HEK293 (cell line): ENCODE measurements around the gene ISCU.
A peak's percentile ranks its signal among the peaks of the same experiment; 100 is the strongest.

Source experiments
- CTCF ChIA-PET: fragments of 350-600 bp; formaldehyde crosslinking; extraction: SDS; loops from one replicate; lab custom pipeline; 2021; ENCODE audit warnings: antibody characterized with exemption; lab: Yijun Ruan, JAX
- POLR2A ChIA-PET: fragments of 300-600 bp; formaldehyde crosslinking; extraction: SDS; loops from one replicate; lab custom pipeline; 2020; ENCODE audit warnings: antibody characterized with exemption, inconsistent platforms; lab: Yijun Ruan, JAX
- H3K27ac ChIP-seq: fragments of 200-500 bp; sonication (Bioruptor generic); 2 replicates; pipeline ENCODE4 v1.5.1; 2014; ENCODE audit warnings: low read depth, low read length, control low read depth, inconsistent platforms; ENCODE audit errors: extremely low read depth
- H3K36me3 ChIP-seq, 2 experiments: fragments of 200-500 bp in 1 of 2; sonication (Bioruptor generic) in 1 of 2; 1 replicate in 1 of 2; 2 replicates in 1 of 2; pipeline ENCODE4 v1.5.1; 2014 to 2017; ENCODE audit warnings: inconsistent platforms in 2 of 2, low read length in 2 of 2; ENCODE audit not compliant: control insufficient read depth in 2 of 2, insufficient read depth in 1 of 2
- H3K4me1 ChIP-seq: fragments of 200-500 bp; sonication (Bioruptor generic); 2 replicates; pipeline ENCODE4 v1.5.1; 2014; ENCODE audit warnings: mild to moderate bottlenecking, low read length, inconsistent platforms; ENCODE audit not compliant: control insufficient read depth, insufficient read depth
- H3K4me3 ChIP-seq: 2 replicates; pipeline ENCODE4 v1.5.1; 2011; ENCODE audit warnings: low read depth, mild to moderate bottlenecking, control low read depth, low read length, moderate library complexity
- H3K9me3 ChIP-seq: fragments of 200-500 bp; sonication (Bioruptor generic); 2 replicates; pipeline ENCODE4 v1.5.1; 2014; ENCODE audit warnings: low read depth, low read length, inconsistent platforms; ENCODE audit not compliant: control insufficient read depth, insufficient read depth
- BCL11B ChIP-seq: fragments of 450-650 bp; formaldehyde crosslinking; IDR thresholded peaks from 2 replicates; pipeline ENCODE4 v1.5.1; 2016; ENCODE audit warnings: low read depth, missing biosample characterization, missing genetic modification characterization
- GLI2 ChIP-seq: fragments of 450-650 bp; formaldehyde crosslinking; IDR thresholded peaks from 2 replicates; pipeline ENCODE4; 2017; ENCODE audit warnings: missing biosample characterization, missing genetic modification characterization, low read depth, borderline replicate concordance
- PRDM1 ChIP-seq: fragments of 450-650 bp; formaldehyde crosslinking; IDR thresholded peaks from 2 replicates; pipeline ENCODE4; 2016; ENCODE audit warnings: missing biosample characterization, missing genetic modification characterization
- ZBTB21 ChIP-seq: fragments of 450-650 bp; formaldehyde crosslinking; IDR thresholded peaks from 2 replicates; pipeline ENCODE4 v1.5.1; 2017; ENCODE audit warnings: missing biosample characterization, missing genetic modification characterization
- ZNF146 ChIP-seq: fragments of 450-650 bp; formaldehyde crosslinking; IDR thresholded peaks from 2 replicates; pipeline ENCODE4 v1.5.1; 2016; ENCODE audit warnings: missing biosample characterization, missing genetic modification characterization
- ZNF394 ChIP-seq: fragments of 450-650 bp; formaldehyde crosslinking; IDR thresholded peaks from 2 replicates; pipeline ENCODE4 v1.5.1; 2016; ENCODE audit warnings: missing biosample characterization, missing genetic modification characterization, mild to moderate bottlenecking, moderate library complexity, borderline replicate concordance
- ZNF626 ChIP-seq: fragments of 450-650 bp; sonication (Bioruptor Pico); formaldehyde crosslinking; IDR thresholded peaks from 2 replicates; pipeline ENCODE4 v1.5.1; 2018; ENCODE audit warnings: missing biosample characterization, missing genetic modification characterization, inconsistent platforms
- ZSCAN16 ChIP-seq: fragments of 450-650 bp; formaldehyde crosslinking; IDR thresholded peaks from 2 replicates; pipeline ENCODE4 v1.5.1; 2016; ENCODE audit warnings: missing biosample characterization, missing genetic modification characterization
- TF ChIP-seq, protein P1 (sequence below): fragments of 450-650 bp; formaldehyde crosslinking; IDR thresholded peaks from 2 replicates; pipeline ENCODE4 v1.5.1; 2017; ENCODE audit warnings: missing biosample characterization, mild to moderate bottlenecking, missing genetic modification characterization, moderate library complexity
- TF ChIP-seq, protein P2 (sequence below): fragments of 450-650 bp; formaldehyde crosslinking; conservative IDR thresholded peaks from 2 replicates; pipeline ENCODE4 v1.5.1; 2016; ENCODE audit warnings: low read depth, missing biosample characterization, missing genetic modification characterization
- TF ChIP-seq, protein P3 (sequence below): fragments of 450-650 bp; formaldehyde crosslinking; IDR thresholded peaks from 2 replicates; pipeline ENCODE4 v1.5.1; 2016; ENCODE audit warnings: missing biosample characterization, missing genetic modification characterization, borderline replicate concordance
- TF ChIP-seq, protein P4 (sequence below): fragments of 450-650 bp; formaldehyde crosslinking; IDR thresholded peaks from 2 replicates; pipeline ENCODE4 v1.5.0; 2017; ENCODE audit warnings: missing biosample characterization, missing genetic modification characterization, borderline replicate concordance
- TF ChIP-seq, protein P5 (sequence below): fragments of 450-650 bp; formaldehyde crosslinking; IDR thresholded peaks from 2 replicates; pipeline ENCODE4 v1.5.1; 2016; ENCODE audit warnings: missing biosample characterization, missing genetic modification characterization
- TF ChIP-seq, protein P6 (sequence below): fragments of 450-650 bp; formaldehyde crosslinking; IDR thresholded peaks from 2 replicates; pipeline ENCODE4 v1.5.1; 2017; ENCODE audit warnings: missing biosample characterization, missing genetic modification characterization

The ISCU gene

DNA sequence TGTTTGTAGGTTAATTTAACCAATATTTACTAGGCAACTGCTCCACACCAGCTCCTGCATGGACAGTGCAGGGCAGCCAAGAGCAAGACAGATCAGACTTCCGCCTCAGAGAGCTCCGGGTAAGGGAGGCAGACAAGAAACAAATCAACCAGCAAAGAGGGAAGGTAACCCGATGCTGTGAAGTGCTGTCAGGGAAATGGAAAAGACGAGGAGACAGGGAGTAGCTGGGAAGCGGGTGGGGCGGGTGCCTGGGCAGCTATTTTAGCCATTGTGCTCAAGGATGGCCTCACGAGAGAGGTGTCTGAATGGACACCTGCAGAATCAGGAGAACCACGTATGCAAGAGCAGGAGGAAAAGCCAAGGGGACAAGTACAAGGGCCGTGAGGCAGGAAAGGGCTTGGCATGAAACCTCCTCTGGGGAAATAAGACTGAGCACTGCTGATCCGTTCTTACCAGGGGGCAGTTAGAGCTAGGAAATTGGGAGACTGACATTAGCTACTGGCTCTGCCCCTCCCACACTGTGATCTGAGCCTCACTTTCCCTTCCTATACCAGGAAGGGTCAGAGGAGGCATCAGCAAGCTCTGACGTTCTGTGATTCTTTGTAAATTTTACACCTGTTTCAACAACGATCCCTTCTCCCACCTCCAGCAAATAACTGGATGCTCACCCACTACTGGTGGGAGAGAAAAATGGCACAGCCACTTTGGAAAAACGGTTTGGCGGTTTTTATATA lies 42.0 kb downstream of the ISCU start:
- CTCF ChIA-PET: interaction anchor here (1.8 kb wide), 1 partner anchor 13 kb away, joined by 11 read pairs; no protein-coding TSS in a partner anchor
- H3K4me1 ChIP-seq: no peaks in the 10 kb centered on the region
- no peaks in the 10 kb centered on the region for H3K36me3 ChIP-seq
- H3K9me3 ChIP-seq: no peaks in the 10 kb centered on the region
- H3K4me3 ChIP-seq: no peak overlapping the region
- no peak overlapping the region for H3K27ac ChIP-seq
- POLR2A ChIA-PET: no interaction called here
- TF ChIP-seq ZNF394 (peak; percentile 74; the same call in 1 of the 2 replicates), ZSCAN16 (tag by site-specific recombination) (peak; percentile 94)
- TF ChIP-seq, protein P1, sequence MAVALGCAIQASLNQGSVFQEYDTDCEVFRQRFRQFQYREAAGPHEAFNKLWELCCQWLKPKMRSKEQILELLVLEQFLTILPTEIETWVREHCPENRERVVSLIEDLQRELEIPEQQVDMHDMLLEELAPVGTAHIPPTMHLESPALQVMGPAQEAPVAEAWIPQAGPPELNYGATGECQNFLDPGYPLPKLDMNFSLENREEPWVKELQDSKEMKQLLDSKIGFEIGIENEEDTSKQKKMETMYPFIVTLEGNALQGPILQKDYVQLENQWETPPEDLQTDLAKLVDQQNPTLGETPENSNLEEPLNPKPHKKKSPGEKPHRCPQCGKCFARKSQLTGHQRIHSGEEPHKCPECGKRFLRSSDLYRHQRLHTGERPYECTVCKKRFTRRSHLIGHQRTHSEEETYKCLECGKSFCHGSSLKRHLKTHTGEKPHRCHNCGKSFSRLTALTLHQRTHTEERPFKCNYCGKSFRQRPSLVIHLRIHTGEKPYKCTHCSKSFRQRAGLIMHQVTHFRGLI (tag by site-specific recombination): no peak

DNA sequence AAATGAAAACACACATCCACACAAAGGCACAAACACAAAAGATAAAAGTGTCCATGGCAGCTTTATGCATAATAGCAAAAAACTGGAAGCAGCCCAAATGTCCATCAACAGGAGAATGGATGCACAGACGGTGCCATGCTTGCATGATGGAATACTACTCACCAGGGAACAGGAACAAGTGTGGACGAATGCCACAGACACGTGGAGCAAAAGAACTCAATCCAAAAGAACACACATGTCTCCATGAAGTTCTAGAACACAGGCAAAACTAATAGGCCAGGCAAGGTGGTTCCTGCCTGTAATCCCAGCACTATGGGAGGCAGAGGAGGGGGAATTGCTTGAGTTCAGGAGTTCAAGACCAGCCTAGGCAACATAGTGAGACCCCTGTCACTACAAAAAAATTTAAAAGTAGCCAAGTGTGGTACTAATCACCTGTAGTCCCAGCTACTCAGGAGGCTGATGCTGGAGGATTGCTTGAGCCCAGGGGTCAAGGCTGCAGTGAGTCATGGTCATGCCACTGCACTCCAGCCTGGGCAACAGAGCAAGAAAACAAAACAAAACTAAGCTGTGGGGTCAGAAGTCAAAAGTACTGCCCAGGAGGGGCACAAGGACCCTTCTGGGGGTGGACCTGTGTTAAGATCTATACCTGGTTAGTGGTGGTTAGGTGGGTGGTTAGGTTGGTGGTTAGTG lies 42.7 kb downstream of the ISCU start:
- H3K4me3 ChIP-seq: no peak overlapping the region
- CTCF ChIA-PET: interaction anchor here (0.6 to 1.8 kb wide), 2 partner anchors 13 to 48 kb away, joined by 3 to 11 read pairs; no protein-coding TSS in a partner anchor
- POLR2A ChIA-PET: no interaction called here
- no peaks in the 10 kb centered on the region for H3K36me3 ChIP-seq
- no peak overlapping the region for H3K27ac ChIP-seq
- H3K9me3 ChIP-seq: no peaks in the 10 kb centered on the region
- H3K4me1 ChIP-seq: no peaks in the 10 kb centered on the region
- TF ChIP-seq, protein P2, sequence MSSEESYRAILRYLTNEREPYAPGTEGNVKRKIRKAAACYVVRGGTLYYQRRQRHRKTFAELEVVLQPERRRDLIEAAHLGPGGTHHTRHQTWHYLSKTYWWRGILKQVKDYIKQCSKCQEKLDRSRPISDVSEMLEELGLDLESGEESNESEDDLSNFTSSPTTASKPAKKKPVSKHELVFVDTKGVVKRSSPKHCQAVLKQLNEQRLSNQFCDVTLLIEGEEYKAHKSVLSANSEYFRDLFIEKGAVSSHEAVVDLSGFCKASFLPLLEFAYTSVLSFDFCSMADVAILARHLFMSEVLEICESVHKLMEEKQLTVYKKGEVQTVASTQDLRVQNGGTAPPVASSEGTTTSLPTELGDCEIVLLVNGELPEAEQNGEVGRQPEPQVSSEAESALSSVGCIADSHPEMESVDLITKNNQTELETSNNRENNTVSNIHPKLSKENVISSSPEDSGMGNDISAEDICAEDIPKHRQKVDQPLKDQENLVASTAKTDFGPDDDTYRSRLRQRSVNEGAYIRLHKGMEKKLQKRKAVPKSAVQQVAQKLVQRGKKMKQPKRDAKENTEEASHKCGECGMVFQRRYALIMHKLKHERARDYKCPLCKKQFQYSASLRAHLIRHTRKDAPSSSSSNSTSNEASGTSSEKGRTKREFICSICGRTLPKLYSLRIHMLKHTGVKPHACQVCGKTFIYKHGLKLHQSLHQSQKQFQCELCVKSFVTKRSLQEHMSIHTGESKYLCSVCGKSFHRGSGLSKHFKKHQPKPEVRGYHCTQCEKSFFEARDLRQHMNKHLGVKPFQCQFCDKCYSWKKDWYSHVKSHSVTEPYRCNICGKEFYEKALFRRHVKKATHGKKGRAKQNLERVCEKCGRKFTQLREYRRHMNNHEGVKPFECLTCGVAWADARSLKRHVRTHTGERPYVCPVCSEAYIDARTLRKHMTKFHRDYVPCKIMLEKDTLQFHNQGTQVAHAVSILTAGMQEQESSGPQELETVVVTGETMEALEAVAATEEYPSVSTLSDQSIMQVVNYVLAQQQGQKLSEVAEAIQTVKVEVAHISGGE (tag by site-specific recombination): no peak
- TF ChIP-seq, protein P3, sequence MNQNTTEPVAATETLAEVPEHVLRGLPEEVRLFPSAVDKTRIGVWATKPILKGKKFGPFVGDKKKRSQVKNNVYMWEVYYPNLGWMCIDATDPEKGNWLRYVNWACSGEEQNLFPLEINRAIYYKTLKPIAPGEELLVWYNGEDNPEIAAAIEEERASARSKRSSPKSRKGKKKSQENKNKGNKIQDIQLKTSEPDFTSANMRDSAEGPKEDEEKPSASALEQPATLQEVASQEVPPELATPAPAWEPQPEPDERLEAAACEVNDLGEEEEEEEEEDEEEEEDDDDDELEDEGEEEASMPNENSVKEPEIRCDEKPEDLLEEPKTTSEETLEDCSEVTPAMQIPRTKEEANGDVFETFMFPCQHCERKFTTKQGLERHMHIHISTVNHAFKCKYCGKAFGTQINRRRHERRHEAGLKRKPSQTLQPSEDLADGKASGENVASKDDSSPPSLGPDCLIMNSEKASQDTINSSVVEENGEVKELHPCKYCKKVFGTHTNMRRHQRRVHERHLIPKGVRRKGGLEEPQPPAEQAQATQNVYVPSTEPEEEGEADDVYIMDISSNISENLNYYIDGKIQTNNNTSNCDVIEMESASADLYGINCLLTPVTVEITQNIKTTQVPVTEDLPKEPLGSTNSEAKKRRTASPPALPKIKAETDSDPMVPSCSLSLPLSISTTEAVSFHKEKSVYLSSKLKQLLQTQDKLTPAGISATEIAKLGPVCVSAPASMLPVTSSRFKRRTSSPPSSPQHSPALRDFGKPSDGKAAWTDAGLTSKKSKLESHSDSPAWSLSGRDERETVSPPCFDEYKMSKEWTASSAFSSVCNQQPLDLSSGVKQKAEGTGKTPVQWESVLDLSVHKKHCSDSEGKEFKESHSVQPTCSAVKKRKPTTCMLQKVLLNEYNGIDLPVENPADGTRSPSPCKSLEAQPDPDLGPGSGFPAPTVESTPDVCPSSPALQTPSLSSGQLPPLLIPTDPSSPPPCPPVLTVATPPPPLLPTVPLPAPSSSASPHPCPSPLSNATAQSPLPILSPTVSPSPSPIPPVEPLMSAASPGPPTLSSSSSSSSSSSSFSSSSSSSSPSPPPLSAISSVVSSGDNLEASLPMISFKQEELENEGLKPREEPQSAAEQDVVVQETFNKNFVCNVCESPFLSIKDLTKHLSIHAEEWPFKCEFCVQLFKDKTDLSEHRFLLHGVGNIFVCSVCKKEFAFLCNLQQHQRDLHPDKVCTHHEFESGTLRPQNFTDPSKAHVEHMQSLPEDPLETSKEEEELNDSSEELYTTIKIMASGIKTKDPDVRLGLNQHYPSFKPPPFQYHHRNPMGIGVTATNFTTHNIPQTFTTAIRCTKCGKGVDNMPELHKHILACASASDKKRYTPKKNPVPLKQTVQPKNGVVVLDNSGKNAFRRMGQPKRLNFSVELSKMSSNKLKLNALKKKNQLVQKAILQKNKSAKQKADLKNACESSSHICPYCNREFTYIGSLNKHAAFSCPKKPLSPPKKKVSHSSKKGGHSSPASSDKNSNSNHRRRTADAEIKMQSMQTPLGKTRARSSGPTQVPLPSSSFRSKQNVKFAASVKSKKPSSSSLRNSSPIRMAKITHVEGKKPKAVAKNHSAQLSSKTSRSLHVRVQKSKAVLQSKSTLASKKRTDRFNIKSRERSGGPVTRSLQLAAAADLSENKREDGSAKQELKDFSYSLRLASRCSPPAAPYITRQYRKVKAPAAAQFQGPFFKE (tag by site-specific recombination): no peak
- TF ChIP-seq ZNF626 (tag by site-specific recombination): no peak
- TF ChIP-seq BCL11B (tag by site-specific recombination): peak; percentile 56; the same call in 1 of the 2 replicates
- no peak for TF ChIP-seq GLI2 (tag by site-specific recombination)
- TF ChIP-seq PRDM1 (tag by site-specific recombination): no peak
- peak; percentile 95 for TF ChIP-seq ZNF146 (tag by site-specific recombination)
- TF ChIP-seq, protein P4, sequence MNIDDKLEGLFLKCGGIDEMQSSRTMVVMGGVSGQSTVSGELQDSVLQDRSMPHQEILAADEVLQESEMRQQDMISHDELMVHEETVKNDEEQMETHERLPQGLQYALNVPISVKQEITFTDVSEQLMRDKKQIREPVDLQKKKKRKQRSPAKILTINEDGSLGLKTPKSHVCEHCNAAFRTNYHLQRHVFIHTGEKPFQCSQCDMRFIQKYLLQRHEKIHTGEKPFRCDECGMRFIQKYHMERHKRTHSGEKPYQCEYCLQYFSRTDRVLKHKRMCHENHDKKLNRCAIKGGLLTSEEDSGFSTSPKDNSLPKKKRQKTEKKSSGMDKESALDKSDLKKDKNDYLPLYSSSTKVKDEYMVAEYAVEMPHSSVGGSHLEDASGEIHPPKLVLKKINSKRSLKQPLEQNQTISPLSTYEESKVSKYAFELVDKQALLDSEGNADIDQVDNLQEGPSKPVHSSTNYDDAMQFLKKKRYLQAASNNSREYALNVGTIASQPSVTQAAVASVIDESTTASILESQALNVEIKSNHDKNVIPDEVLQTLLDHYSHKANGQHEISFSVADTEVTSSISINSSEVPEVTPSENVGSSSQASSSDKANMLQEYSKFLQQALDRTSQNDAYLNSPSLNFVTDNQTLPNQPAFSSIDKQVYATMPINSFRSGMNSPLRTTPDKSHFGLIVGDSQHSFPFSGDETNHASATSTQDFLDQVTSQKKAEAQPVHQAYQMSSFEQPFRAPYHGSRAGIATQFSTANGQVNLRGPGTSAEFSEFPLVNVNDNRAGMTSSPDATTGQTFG (tag by site-specific recombination): no peak
- no peak for TF ChIP-seq ZBTB21
- TF ChIP-seq, protein P5, sequence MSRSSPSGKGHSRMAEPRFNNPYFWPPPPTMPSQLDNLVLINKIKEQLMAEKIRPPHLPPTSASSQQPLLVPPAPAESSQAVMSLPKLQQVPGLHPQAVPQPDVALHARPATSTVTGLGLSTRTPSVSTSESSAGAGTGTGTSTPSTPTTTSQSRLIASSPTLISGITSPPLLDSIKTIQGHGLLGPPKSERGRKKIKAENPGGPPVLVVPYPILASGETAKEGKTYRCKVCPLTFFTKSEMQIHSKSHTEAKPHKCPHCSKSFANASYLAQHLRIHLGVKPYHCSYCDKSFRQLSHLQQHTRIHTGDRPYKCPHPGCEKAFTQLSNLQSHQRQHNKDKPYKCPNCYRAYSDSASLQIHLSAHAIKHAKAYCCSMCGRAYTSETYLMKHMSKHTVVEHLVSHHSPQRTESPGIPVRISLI (tag by site-specific recombination): no peak
- TF ChIP-seq, protein P6, sequence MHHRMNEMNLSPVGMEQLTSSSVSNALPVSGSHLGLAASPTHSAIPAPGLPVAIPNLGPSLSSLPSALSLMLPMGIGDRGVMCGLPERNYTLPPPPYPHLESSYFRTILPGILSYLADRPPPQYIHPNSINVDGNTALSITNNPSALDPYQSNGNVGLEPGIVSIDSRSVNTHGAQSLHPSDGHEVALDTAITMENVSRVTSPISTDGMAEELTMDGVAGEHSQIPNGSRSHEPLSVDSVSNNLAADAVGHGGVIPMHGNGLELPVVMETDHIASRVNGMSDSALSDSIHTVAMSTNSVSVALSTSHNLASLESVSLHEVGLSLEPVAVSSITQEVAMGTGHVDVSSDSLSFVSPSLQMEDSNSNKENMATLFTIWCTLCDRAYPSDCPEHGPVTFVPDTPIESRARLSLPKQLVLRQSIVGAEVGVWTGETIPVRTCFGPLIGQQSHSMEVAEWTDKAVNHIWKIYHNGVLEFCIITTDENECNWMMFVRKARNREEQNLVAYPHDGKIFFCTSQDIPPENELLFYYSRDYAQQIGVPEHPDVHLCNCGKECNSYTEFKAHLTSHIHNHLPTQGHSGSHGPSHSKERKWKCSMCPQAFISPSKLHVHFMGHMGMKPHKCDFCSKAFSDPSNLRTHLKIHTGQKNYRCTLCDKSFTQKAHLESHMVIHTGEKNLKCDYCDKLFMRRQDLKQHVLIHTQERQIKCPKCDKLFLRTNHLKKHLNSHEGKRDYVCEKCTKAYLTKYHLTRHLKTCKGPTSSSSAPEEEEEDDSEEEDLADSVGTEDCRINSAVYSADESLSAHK (tag by site-specific recombination): no peak
